Measurements from ENCODE around the gene NEK11.

The NEK11 gene
- 1.9 to 7.0 reads per million in 2 experiments for total RNA-seq

GRCh38 chr3:131026321-131027151 lies at the start of gene NEK11, which contains the start of gene ASTE1:
Gene NEK11, plus strand, starts transcription at chr3:131026877. Its CDS starts 2,832 bp downstream, at chr3:131029709.
Gene ASTE1, minus strand, starts transcription at chr3:131026825. Its CDS starts 1,519 bp downstream, at chr3:131025306.
- DNase-seq (ENCODE audit: low read depth): peak; percentile 89

GRCh38 chr3:130979117-130979516 lies 47.6 kb upstream of the NEK11 start:
- DNase-seq (ENCODE audit: low read depth): no peak

GRCh38 chr3:130981469-130981868 lies 45.2 kb upstream of the NEK11 start:
- no peak for DNase-seq (ENCODE audit: low read depth)

- DNase-seq (ENCODE audit: low read depth): no peak
Measured at GRCh38 chr3:130990282-130990681, 36.4 kb upstream of the NEK11 start.

GRCh38 chr3:130991126-130991525 lies 35.6 kb upstream of the NEK11 start:
- no peak for DNase-seq (ENCODE audit: low read depth)

DNA sequence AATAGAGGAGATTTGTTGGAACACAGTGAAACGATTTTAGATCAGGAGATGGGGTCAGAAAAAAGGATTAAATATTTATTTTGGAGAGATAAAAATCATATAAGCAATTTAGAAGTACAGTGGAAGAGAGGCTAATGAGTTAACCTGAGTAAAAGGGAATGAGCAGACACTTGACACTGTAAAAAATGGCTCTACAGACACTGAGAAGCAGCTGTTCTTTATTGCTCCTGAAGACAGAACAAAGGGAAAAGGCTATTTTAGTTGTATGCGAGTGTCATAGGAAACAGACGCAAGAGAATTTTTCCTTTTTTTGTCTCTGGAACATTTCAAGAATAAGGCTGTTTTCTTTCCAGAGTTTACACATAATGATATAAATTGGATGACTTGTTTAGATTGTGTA lies 34.3 kb upstream of the NEK11 start:
- DNase-seq (ENCODE audit: low read depth): no peak

DNA sequence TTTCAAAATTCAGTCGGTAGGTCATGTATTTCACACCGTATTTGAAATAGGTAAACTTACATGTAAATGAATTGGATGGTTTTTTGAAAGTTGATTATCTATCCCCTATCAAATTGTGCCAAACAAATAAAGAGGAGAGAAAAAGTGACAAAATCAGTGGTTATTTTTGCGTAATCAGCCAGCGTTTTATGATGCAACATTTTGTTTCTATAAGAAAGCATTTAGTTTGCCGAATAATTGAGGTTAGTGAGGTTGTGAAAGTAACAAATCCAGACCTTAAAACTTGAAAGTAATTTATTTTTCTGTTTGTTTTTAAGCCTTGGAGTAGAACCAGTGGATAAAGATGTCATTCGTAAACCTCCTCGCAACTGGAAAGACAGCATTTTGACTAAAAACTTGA lies 29.4 kb upstream of the NEK11 start:
- no peak for DNase-seq (ENCODE audit: low read depth)

DNA sequence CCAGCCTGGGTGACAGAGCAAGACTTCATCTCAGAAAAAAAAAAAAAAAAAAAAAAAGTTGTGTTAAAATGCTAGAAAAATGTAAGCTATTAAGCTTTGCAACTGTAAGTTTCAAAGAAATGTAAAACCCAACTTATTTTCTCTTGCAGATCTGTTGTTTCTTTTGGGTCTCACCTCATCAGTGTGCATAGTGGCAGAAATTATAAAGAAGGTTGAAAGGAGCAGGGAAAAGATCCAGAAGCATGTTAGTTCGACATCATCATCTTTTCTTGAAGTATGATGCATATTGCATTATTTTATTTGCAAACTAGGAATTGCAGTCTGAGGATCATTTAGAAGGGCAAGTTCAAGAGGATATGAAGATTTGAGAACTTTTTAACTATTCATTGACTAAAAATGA lies 25.6 kb upstream of the NEK11 start:
- no peak for DNase-seq (ENCODE audit: low read depth)

DNA sequence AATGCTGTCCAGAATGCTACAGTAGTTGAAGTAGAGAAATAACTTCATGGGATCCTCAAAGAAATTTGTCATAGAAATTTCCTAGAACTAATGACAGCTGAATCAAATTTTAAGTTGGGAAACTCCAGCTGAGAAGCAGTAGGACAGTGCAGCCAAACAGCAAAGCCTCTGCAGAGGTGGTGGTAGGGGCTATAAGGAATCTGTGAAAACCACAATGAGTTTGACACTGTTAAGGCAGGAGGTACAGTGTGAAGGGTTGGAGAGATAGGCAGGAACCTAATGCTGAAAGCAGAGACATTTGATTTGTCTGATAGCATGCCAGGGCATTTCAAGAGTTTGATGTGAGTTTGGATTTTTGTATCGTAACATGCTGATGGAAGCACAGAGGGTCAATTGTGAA lies 22.1 kb upstream of the NEK11 start:
- no peak for DNase-seq (ENCODE audit: low read depth)

- DNase-seq (ENCODE audit: low read depth): no peak
Measured at GRCh38 chr3:131007256-131007655, 19.4 kb upstream of the NEK11 start.

DNA sequence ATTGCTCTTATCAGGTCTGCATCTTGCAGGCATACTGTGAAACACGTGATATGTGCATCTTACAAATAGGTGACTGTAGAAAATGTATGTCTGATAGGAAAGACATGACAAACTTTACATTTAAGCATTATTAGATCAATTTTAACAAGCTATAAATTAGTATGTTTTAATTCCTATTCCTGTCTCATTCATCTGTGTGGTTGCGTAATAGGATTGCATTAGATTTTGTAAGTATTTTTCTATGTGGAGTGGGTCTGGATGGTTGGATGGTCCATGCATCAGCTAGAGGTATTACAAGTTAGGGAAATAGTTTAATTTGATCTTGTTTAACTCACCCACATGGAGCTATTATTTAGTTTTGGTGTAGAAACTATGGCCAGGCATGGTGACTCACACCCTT lies 18.9 kb upstream of the NEK11 start:
- DNase-seq (ENCODE audit: low read depth): no peak

DNA sequence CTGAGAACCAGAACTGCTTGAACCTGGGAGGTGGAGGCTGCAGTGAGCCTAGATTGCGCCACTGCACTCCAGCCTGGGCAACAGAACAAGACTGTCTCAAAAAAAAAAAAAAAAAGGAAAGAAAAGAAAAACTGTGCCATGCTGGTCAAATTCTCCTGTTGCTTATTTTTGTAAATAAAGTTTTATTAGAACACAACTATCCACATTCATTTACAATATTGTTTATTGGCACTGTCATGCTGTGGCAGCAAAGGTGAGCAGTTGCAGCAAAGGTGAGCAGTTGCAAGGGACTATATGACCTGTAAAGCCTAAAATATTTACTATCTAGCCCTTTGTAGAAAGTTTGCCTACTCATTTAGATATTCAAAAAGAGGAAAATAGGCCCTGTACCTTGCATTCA lies 18.4 kb upstream of the NEK11 start:
- no peak for DNase-seq (ENCODE audit: low read depth)

DNA sequence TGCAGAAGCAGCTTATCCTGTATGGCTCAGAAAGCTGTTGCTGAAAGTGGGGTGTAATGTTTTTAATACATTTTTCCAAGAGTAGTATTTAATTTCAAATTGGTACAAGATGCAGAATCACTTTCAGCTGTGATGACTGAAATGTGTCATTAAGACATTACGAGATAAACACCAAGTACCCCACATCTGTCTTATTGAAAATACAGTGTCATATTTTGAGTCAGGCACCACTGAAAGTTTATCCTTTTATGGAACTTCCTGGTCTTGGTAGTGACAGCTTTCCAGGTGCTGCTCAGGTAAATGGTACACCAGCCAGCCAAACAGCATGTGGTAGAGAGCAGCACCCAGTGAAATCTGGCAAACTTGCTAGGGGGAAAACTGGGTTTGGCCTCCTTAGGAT lies 17.0 kb upstream of the NEK11 start:
- no peak for DNase-seq (ENCODE audit: low read depth)

GRCh38 chr3:131018970-131019369 lies 7.7 kb upstream of the NEK11 start:
- DNase-seq (ENCODE audit: low read depth): no peak

GRCh38 chr3:131020122-131020693 lies 6.5 kb upstream of the NEK11 start:
- DNase-seq (ENCODE audit: low read depth): no peak

GRCh38 chr3:131025539-131025938 lies 1.1 kb upstream of the NEK11 start:
- DNase-seq (ENCODE audit: low read depth): no peak

GRCh38 chr3:131028844-131029243 lies 2.2 kb downstream of the NEK11 start:
- no peak for DNase-seq (ENCODE audit: low read depth)

DNA sequence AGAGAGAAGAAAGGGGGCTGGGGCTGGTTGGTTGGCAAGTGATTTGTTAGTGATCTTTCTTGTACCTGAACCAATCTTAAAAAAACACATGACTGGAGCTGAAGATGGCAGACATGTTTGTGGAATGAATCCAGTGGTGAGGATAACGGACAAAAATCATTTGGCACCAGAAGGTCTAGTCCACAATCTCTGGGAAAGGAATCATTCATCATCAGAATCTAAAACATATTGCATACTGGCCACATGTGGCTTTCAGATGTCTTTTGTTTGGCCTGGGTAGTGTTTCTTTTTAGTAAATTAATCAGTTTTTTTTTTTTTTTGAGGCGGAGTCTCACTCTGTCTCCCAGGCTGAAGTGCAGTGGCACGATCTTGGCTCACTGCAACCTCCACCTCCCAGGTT lies 5.0 kb downstream of the NEK11 start:
- DNase-seq (ENCODE audit: low read depth): no peak

DNA sequence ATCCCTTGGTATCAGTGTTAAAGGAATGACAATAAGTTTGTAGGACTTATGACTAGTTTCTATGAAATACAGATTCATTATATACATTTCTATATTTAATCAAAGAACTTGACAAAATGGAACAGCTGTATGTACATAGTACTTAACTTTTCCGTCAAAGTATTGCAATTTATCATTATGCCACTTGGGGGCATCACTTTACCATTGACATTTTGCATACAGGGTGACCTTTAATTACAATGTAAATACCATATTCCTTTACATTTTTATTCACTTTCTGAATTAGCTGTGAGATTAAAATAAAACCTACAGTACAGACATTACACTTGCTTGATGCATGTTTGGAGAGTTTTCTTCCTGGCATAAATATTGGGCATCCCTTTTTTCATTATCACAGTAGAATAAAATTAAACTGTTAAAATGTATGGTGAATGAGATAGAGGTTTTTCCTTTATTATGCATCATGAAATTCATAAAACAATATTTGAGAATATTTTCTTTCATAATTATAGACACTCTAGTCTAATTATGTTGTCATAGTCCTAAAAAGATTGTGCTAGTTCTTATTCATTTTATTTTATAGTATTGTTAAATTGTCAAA lies 6.9 kb downstream of the NEK11 start:
- DNase-seq (ENCODE audit: low read depth): no peak

DNA sequence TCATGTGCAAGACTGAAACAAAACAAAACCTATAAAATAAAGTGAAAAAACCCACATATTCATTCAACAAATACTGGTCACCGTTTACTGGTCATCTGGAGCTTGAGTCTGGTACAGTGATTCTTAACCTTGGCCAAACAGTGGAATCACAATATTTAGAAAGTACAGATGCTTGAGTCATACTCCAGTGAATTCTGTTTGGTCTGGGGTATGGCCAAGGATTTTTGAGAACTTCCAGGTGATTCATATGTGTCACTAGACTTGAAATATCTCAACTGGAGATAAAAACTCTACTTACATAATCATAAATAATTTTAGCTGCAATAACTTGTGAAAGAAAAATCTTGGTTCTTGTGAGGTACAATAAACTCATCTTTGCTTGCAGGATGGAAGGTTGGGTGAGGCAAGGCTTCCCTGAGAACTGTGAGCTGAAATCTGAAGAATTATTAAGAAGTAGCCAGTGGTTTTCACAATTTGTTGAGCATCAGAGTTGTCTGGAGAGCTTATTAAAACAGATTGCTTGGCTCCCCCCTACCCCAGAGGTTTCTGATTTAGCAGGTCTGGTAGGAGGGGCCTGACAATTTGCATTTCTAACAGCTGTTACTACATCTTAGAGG lies 9.6 kb downstream of the NEK11 start:
- DNase-seq (ENCODE audit: low read depth): no peak

DNA sequence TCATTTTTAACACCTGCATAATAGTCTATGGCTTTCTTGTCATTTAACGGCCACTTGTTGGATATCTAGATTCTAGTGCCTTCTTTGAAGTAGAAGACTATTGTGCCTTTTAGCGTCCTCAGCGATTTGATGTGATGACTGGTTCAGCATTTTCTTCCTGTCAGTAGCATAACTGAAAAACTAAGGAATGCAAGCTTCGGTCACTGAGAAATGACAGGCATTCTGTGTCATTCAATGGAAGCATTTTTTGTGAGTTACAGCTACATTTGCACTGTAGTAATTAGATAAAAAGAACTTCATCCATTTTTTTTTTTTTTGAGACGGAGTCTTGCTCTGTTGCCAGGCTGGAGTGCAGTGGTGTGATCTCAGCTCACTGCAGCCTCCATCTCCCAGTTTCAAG lies 10.3 kb downstream of the NEK11 start:
- no peak for DNase-seq (ENCODE audit: low read depth)

GRCh38 chr3:131038326-131038725 lies 11.6 kb downstream of the NEK11 start:
- DNase-seq (ENCODE audit: low read depth): no peak

Data from T follicular helper cell (primary cell).